SIG-M5 treated with dmso at 0.1 percent for 504 hours (cell line): ENCODE measurements around the gene GLG1.
"Not testable (repeated sequence)": the region's sequence is repeated elsewhere in the genome, so short reads cannot be mapped to it uniquely, and the experiment has no call there.

Experiments used
- DNase-seq: peaks from one replicate; lab custom pipeline; 2025; ENCODE audit not compliant: unreplicated experiment; lab: John Stamatoyannopoulos, UW

The GLG1 gene

GRCh38 chr16:74450967-74451760 lies 155.8 kb downstream of the GLG1 start:
- DNase-seq = no peak

GRCh38 chr16:74450236-74450635 lies 156.7 kb downstream of the GLG1 start:
- DNase-seq = no peak

- DNase-seq = no peak
Measured at GRCh38 chr16:74449470-74449869, 157.4 kb downstream of the GLG1 start.

GRCh38 chr16:74448990-74449389 lies 157.9 kb downstream of the GLG1 start:
- DNase-seq = peak; percentile 11

- DNase-seq = no peak
Measured at GRCh38 chr16:74447578-74447977, 159.3 kb downstream of the GLG1 start.

- DNase-seq = no peak
Measured at GRCh38 chr16:74446866-74447265, 160.0 kb downstream of the GLG1 start.

GRCh38 chr16:74443624-74444346 lies 163.1 kb downstream of the GLG1 start:
- not testable (repeated sequence) for DNase-seq

- DNase-seq = no peak
Measured at GRCh38 chr16:74439685-74440084, 167.2 kb downstream of the GLG1 start.

GRCh38 chr16:74438492-74438979 lies 168.4 kb downstream of the GLG1 start:
- DNase-seq = no peak

- no peak for DNase-seq
Measured at GRCh38 chr16:74431516-74431915, 175.4 kb downstream of the GLG1 start.

GRCh38 chr16:74430036-74430712 lies 176.7 kb downstream of the GLG1 start:
- DNase-seq = peak; percentile 38

GRCh38 chr16:74428493-74428892 lies 178.4 kb downstream of the GLG1 start:
- DNase-seq = not testable (repeated sequence)

- not testable (repeated sequence) for DNase-seq
Measured at GRCh38 chr16:74425751-74426150, 181.2 kb downstream of the GLG1 start.

- DNase-seq = not testable (repeated sequence)
Measured at GRCh38 chr16:74423721-74424120, 183.2 kb downstream of the GLG1 start.

GRCh38 chr16:74422086-74422485 lies 184.8 kb downstream of the GLG1 start:
- not testable (repeated sequence) for DNase-seq

GRCh38 chr16:74421482-74421785 lies 185.5 kb downstream of the GLG1 start:
- DNase-seq = not testable (repeated sequence)

GRCh38 chr16:74420612-74421481 lies 186.1 kb downstream of the GLG1 start, which contains the start of gene CLEC18B:
CLEC18B (minus strand) TSS chr16:74421478; CDS start chr16:74421270, 208 bp downstream.
- not testable (repeated sequence) for DNase-seq

- DNase-seq = not testable (repeated sequence)
Measured at GRCh38 chr16:74419811-74420210, 187.1 kb downstream of the GLG1 start.

- not testable (repeated sequence) for DNase-seq
Measured at GRCh38 chr16:74417897-74418296, 189.0 kb downstream of the GLG1 start.

GRCh38 chr16:74413920-74414319 lies 193.0 kb downstream of the GLG1 start:
- DNase-seq = not testable (repeated sequence)
